Fibroblast of lung (primary cell): Measurements from ENCODE around the gene BTRC.

Experiments
- CTCF ChIP-seq, 2 donors: IDR thresholded peaks in 1 of 2; conservative IDR thresholded peaks in 1 of 2; 1 replicate in 1 of 2; 2 replicates in 1 of 2; pipeline ENCODE4 v1.5.1; 2011 to 2012; ENCODE audit warnings: low read length in 2 of 2, control low read depth in 1 of 2, inconsistent platforms in 1 of 2, low read depth in 1 of 2, mild to moderate bottlenecking in 1 of 2
- EZH2 ChIP-seq: IDR thresholded peaks from 2 replicates; pipeline ENCODE4 v1.5.1; 2012; ENCODE audit warnings: low read length, control low read depth, mild to moderate bottlenecking; ENCODE audit errors: missing control alignments

- TF ChIP-seq CTCF (conservative IDR thresholded peaks at IDR 0.05 in 1 of 2, IDR thresholded peaks at IDR 0.05 in 1 of 2; ENCODE audit: low read depth in 1 of 2, low read length in 2 of 2) (no peak), EZH2 (no peak)
These were observed 140.7 kb downstream of the BTRC start for GRCh38 chr10:101494650-101495049.
